ENCODE data around the gene GABBR2. TPM values are rescaled to one million over a fixed set of nuclear protein-coding genes. Genes with fewer than 3 reads are reported as not detected.

GABBR2 gene
- total RNA-seq, 1 donor from 2014 or later = not detected

DNA sequence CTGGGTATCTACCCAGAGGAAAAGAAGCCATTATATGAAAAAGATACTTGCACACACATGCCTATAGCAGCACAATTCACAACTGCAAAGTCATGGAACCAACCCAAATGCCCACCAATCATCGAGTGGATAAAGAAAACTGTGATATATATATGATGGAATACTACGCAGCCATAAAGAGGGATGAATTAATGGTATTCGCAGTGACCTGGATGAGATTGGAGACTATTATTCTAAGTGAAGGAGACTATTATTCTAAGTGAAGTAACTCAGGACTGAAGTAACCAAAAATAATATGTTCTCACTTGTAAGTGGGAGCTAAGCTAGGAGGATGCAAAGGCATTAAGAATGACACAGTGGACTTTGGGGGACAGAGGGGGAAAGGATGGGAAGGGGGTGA lies 30.0 kb upstream of the GABBR2 start:
- H3K27me3 ChIP-seq (ENCODE audit: control insufficient read depth, insufficient read depth, low read length) = no peaks in the 10 kb centered on the region
- no peak overlapping the region for H3K4me3 ChIP-seq (ENCODE audit: low read depth, low read length)
- TF ChIP-seq, protein P1, sequence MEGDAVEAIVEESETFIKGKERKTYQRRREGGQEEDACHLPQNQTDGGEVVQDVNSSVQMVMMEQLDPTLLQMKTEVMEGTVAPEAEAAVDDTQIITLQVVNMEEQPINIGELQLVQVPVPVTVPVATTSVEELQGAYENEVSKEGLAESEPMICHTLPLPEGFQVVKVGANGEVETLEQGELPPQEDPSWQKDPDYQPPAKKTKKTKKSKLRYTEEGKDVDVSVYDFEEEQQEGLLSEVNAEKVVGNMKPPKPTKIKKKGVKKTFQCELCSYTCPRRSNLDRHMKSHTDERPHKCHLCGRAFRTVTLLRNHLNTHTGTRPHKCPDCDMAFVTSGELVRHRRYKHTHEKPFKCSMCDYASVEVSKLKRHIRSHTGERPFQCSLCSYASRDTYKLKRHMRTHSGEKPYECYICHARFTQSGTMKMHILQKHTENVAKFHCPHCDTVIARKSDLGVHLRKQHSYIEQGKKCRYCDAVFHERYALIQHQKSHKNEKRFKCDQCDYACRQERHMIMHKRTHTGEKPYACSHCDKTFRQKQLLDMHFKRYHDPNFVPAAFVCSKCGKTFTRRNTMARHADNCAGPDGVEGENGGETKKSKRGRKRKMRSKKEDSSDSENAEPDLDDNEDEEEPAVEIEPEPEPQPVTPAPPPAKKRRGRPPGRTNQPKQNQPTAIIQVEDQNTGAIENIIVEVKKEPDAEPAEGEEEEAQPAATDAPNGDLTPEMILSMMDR (IDR thresholded peaks at IDR 0.05; ENCODE audit: insufficient read depth, low read length, severe bottlenecking) = no peak
- peaks cover 6% of the 10 kb centered on the region for H3K36me3 ChIP-seq (ENCODE audit: control insufficient read depth, insufficient read depth, low read length)
- no peak for DNase-seq (ENCODE audit: low read depth)
- no peak for FAIRE-seq

DNA sequence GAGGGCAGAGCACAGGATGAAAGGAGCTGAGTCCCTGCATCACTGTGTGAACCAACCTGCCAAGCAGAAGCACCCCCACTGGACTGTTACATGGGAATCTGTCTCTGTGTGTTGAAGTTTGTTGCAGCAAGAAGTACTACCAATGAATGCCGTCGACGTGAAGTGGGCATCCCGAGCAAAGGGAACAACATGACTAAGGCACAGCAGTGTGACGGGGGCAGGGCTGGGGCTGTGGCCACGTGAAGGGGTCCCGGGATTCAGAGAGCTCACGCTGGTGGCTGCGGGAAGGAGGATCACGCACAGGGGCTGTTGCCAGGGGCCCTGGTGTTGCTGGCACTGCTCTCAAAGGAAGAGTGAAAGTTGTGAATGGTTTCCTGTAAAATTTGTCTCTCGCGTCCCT lies 27.5 kb upstream of the GABBR2 start:
- FAIRE-seq (no peak), DNase-seq (ENCODE audit: low read depth) (no peak)
- H3K36me3 ChIP-seq (ENCODE audit: control insufficient read depth, insufficient read depth, low read length) = peaks cover 6% of the 10 kb centered on the region
- H3K27me3 ChIP-seq (ENCODE audit: control insufficient read depth, insufficient read depth, low read length) = no peaks in the 10 kb centered on the region
- TF ChIP-seq, protein P1 (IDR thresholded peaks at IDR 0.05; ENCODE audit: insufficient read depth, low read length, severe bottlenecking) = no peak
- no peak overlapping the region for H3K4me3 ChIP-seq (ENCODE audit: low read depth, low read length)

DNA sequence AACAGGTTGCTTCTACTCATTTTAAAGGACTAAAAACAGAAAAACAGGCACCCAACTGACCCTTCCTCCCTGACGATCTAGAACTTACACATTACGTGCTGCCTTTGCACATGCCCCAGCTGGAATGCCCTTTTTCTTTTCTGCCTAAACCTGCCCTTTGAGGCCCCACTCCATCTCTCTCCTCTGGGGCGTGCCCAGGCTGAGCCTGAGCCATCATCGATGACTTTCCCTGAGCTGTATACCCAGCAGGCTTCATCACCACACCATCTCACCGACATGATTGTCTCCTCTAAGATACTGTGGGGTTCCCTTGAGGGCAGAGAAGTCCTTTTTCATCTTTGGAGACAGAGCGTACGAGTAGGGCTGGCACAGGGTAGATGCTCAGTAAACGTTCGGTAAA lies 24.1 kb upstream of the GABBR2 start:
- FAIRE-seq = no peak
- TF ChIP-seq, protein P1 (IDR thresholded peaks at IDR 0.05; ENCODE audit: insufficient read depth, low read length, severe bottlenecking) = no peak

DNA sequence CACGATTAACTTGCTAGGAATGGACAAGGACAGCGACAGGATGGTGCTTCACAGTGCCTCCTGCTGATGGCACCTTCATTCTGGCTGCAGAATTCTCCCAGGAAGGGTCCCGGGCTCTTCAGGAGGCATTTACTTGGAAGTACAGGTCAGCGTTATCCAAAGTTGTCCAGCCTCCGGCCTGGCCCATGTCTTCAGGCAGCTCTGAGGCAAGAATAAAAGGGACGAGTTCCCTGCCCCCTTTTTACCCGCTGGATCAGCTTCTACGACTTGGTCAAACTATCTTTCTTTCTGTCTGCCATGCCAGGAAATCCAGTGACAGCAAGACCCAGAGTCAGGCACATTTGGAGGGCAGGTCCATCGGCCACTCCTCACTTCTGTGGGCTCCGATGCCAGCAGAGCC lies 23.4 kb upstream of the GABBR2 start:
- peaks cover 6% of the 10 kb centered on the region for H3K36me3 ChIP-seq (ENCODE audit: control insufficient read depth, insufficient read depth, low read length)
- no peak overlapping the region for H3K4me3 ChIP-seq (ENCODE audit: low read depth, low read length)
- DNase-seq (ENCODE audit: low read depth) (no peak), FAIRE-seq (no peak)
- TF ChIP-seq, protein P1 (IDR thresholded peaks at IDR 0.05; ENCODE audit: insufficient read depth, low read length, severe bottlenecking) = no peak
- H3K27me3 ChIP-seq (ENCODE audit: control insufficient read depth, insufficient read depth, low read length) = no peaks in the 10 kb centered on the region

More for the DNA sequence above, 24.1 kb upstream of the GABBR2 start:
- DNase-seq (ENCODE audit: low read depth) = peak; percentile 87
- H3K36me3 ChIP-seq (ENCODE audit: control insufficient read depth, insufficient read depth, low read length) = peaks cover 6% of the 10 kb centered on the region
- H3K27me3 ChIP-seq (ENCODE audit: control insufficient read depth, insufficient read depth, low read length) = no peaks in the 10 kb centered on the region
- no peak overlapping the region for H3K4me3 ChIP-seq (ENCODE audit: low read depth, low read length)

DNA sequence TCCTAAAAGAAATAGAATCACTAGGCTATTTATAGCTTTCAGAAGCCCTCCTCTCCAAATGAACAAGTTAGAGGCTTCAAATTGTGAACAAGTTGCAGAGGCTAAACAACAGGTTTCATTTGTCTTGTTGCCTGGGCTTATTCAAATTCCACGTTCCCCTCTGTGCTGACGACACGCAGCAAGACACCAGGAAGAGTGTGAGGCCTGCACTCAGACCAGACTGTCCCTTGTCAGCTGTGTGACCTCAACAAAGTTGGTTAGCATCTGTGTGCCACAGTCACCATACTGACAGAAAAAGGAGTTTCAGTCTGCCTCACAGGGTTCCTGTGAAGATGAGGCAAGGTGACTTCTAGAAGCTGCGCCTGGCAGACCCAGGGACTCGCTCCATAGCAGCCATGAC lies 22.1 kb upstream of the GABBR2 start:
- FAIRE-seq (no peak), DNase-seq (ENCODE audit: low read depth) (no peak)
- Histone ChIP-seq H3K36me3 (ENCODE audit: control insufficient read depth, insufficient read depth, low read length) (peaks cover 1% of the 10 kb centered on the region), H3K27me3 (ENCODE audit: control insufficient read depth, insufficient read depth, low read length) (no peaks in the 10 kb centered on the region), H3K4me3 (ENCODE audit: low read depth, low read length) (no peak overlapping the region)
- TF ChIP-seq, protein P1 (IDR thresholded peaks at IDR 0.05; ENCODE audit: insufficient read depth, low read length, severe bottlenecking) = no peak

DNA sequence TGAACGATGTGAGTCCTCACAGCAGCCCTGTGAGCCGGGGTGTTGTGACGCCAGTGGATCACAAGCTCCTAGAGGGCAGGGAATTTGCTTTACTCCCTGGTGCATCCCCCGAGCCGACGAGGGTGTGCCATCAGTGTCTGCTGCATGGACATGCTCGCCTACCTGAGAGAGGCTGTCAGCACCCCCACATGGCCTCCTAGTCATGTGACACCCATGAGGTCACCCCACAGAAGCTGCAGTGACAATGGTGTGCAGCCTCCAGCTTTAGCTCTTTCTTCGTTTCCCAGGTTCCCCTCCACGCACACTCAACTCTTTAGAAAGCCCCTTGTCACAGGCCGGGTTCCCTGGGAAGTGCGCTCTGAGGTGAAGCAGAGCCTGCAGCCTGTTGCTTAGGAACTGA lies 19.8 kb upstream of the GABBR2 start:
- no peak for DNase-seq (ENCODE audit: low read depth)

More for the DNA sequence above, 19.8 kb upstream of the GABBR2 start:
- Histone ChIP-seq H3K4me3 (ENCODE audit: low read depth, low read length) (no peak overlapping the region), H3K27me3 (ENCODE audit: control insufficient read depth, insufficient read depth, low read length) (peaks cover 1% of the 10 kb centered on the region), H3K36me3 (ENCODE audit: control insufficient read depth, insufficient read depth, low read length) (no peaks in the 10 kb centered on the region)
- FAIRE-seq = no peak
- TF ChIP-seq, protein P1 (IDR thresholded peaks at IDR 0.05; ENCODE audit: insufficient read depth, low read length, severe bottlenecking) = no peak

Data from bronchial epithelial cell (primary cell).